ENCODE measurements around the gene CD40LG. TPM values are rescaled to one million over a fixed set of nuclear protein-coding genes. Genes with fewer than 3 reads are reported as not detected.

CD40LG gene
- total RNA-seq, 1 experiment from 2014 or later, result not detected

- no peaks in the 10 kb centered on the region for H3K9me2 ChIP-seq (replicated peaks; ENCODE audit: low read length)
- no peaks in the 10 kb centered on the region for H4K20me1 ChIP-seq (ENCODE audit: low read length)
- POLR2A ChIA-PET (ENCODE audit: unreplicated experiment), result no interaction called here
- no peaks in the 10 kb centered on the region for H3K79me2 ChIP-seq (ENCODE audit: low read length)
- CTCF ChIA-PET, result no interaction called here
- no TSS peak for BruUV-seq (replicated peaks)
- no peaks in the 10 kb centered on the region for H3F3A ChIP-seq (ENCODE audit: low read length, unreplicated experiment)
- peak; percentile 33; the same call in 1 of the 2 replicates for ATAC-seq
- DNase-seq, result no peak
- no peaks in the 10 kb centered on the region for H3K27me3 ChIP-seq (ENCODE audit: low read length)
- H3K4me2 ChIP-seq (ENCODE audit: low read length), result no peak overlapping the region
- no peak overlapping the region for H3K9ac ChIP-seq (ENCODE audit: low read length)
- H3K4me1 ChIP-seq (ENCODE audit: insufficient read depth, low read length), result no peaks in the 10 kb centered on the region
- no peak overlapping the region for H3K4me3 ChIP-seq (ENCODE audit: low read length)
- intact Hi-C loops (cut with micrococcal nuclease), result no loop called here
- no peak overlapping the region for H2AFZ ChIP-seq (ENCODE audit: low read length)
- H3K27ac ChIP-seq (ENCODE audit: low read length), result no peak overlapping the region
- no peaks in the 10 kb centered on the region for H3K9me3 ChIP-seq (ENCODE audit: low read length)
- TF ChIP-seq CTCF (conservative IDR thresholded peaks at IDR 0.05; ENCODE audit: low read depth, low read length), result no peak
- no peak for TF ChIP-seq EZH2 (IDR thresholded peaks at IDR 0.05; ENCODE audit: low read length, unreplicated experiment)
- no peak for TF ChIP-seq EZH2phosphoT487 (IDR thresholded peaks at IDR 0.05; ENCODE audit: borderline replicate concordance, low read length)
- no peaks in the 10 kb centered on the region for H3K36me3 ChIP-seq (ENCODE audit: low read depth, low read length)
These were observed 21.7 kb upstream of the CD40LG start for GRCh38 chrX:136626237-136626636.

DNA sequence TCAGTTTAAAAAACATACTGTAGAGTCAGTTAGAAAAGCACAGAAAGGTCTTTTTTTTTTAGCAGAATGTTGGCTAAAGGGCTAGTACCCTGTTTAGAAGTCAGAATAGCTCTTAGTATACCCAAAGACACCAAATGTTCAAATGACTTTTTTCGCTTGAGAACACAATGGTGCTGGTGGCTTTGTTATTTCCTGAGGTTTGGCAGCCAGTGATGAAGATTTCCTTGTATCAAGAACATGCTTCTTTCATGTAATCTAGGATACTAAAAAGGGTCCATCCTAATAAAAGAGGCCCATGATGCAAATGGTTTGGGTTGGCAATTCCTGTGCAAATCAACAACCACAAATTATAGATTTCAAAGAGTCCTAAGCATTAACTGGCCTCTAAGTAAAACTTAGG lies 21.1 kb upstream of the CD40LG start:
- Histone ChIP-seq H3K9me2 (replicated peaks; ENCODE audit: low read length) (no peaks in the 10 kb centered on the region), H3K9ac (ENCODE audit: low read length) (no peak overlapping the region), H3K27ac (ENCODE audit: low read length) (no peak overlapping the region), H3K36me3 (ENCODE audit: low read depth, low read length) (no peaks in the 10 kb centered on the region), H3K27me3 (ENCODE audit: low read length) (no peaks in the 10 kb centered on the region), H4K20me1 (ENCODE audit: low read length) (no peaks in the 10 kb centered on the region), H2AFZ (ENCODE audit: low read length) (no peak overlapping the region), H3K9me3 (ENCODE audit: low read length) (no peaks in the 10 kb centered on the region), H3F3A (ENCODE audit: low read length, unreplicated experiment) (no peaks in the 10 kb centered on the region), H3K4me3 (ENCODE audit: low read length) (no peak overlapping the region), H3K79me2 (ENCODE audit: low read length) (no peaks in the 10 kb centered on the region), H3K4me2 (ENCODE audit: low read length) (no peak overlapping the region), H3K4me1 (ENCODE audit: insufficient read depth, low read length) (no peaks in the 10 kb centered on the region)
- no TSS peak for BruUV-seq (replicated peaks)
- intact Hi-C loops (cut with micrococcal nuclease), result no loop called here
- CTCF ChIA-PET, result no interaction called here
- POLR2A ChIA-PET (ENCODE audit: unreplicated experiment), result no interaction called here
- TF ChIP-seq CTCF (conservative IDR thresholded peaks at IDR 0.05; ENCODE audit: low read depth, low read length) (no peak), EZH2 (IDR thresholded peaks at IDR 0.05; ENCODE audit: low read length, unreplicated experiment) (no peak), EZH2phosphoT487 (IDR thresholded peaks at IDR 0.05; ENCODE audit: borderline replicate concordance, low read length) (no peak)
- DNase-seq (no peak), ATAC-seq (no peak)

DNA sequence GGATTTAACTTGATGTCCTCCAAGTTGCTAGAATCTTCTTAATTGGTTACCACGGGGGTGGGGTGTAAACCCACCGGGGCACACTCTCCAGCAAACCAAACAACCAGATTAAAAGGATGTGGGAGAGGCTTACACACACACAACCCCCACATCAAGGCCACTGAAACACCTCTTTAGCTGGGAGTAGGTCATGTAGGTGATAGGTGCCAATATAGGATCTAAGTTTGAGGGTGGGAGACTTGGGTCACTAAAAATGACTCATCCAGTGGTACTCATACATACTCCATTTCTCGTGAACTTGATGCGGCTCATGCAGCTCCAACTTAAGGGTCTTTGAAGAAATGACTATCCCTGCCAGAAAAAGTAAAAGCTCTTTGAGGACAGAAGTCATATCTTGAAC lies 20.5 kb upstream of the CD40LG start:
- Histone ChIP-seq H3K9me2 (replicated peaks; ENCODE audit: low read length) (no peaks in the 10 kb centered on the region), H3K4me3 (ENCODE audit: low read length) (no peak overlapping the region), H3F3A (ENCODE audit: low read length, unreplicated experiment) (no peaks in the 10 kb centered on the region), H3K27ac (ENCODE audit: low read length) (no peak overlapping the region), H3K27me3 (ENCODE audit: low read length) (no peaks in the 10 kb centered on the region), H2AFZ (ENCODE audit: low read length) (no peak overlapping the region), H3K4me2 (ENCODE audit: low read length) (no peak overlapping the region), H3K36me3 (ENCODE audit: low read depth, low read length) (no peaks in the 10 kb centered on the region), H3K9me3 (ENCODE audit: low read length) (no peaks in the 10 kb centered on the region), H3K9ac (ENCODE audit: low read length) (no peak overlapping the region), H3K79me2 (ENCODE audit: low read length) (no peaks in the 10 kb centered on the region), H3K4me1 (ENCODE audit: insufficient read depth, low read length) (no peaks in the 10 kb centered on the region), H4K20me1 (ENCODE audit: low read length) (no peaks in the 10 kb centered on the region)
- no peak for ATAC-seq
- no TSS peak for BruUV-seq (replicated peaks)
- no peak for DNase-seq
- ChIA-PET CTCF (no interaction called here), POLR2A (ENCODE audit: unreplicated experiment) (no interaction called here)
- no peak for TF ChIP-seq EZH2 (IDR thresholded peaks at IDR 0.05; ENCODE audit: low read length, unreplicated experiment)
- no peak for TF ChIP-seq EZH2phosphoT487 (IDR thresholded peaks at IDR 0.05; ENCODE audit: borderline replicate concordance, low read length)
- no peak for TF ChIP-seq CTCF (conservative IDR thresholded peaks at IDR 0.05; ENCODE audit: low read depth, low read length)
- intact Hi-C loops (cut with micrococcal nuclease), result no loop called here
